Transverse colon (tissue), 4 donors: ENCODE results near the gene GALNT18. TPM values are rescaled to one million over a fixed set of nuclear protein-coding genes. Genes with fewer than 3 reads are reported as not detected.

ENCODE experiments used
- DNase-seq: peaks from one replicate; pipeline ENCODE4 v3.0.0-alpha.2; 2019
- H3K27ac ChIP-seq, 4 donors: fragments of 200-600 bp; sonication (generic); 2 replicates each; pipeline ENCODE4 v1.5.1; 2016 to 2018; ENCODE audit warnings: inconsistent platforms in 4 of 4
- H3K27me3 ChIP-seq: fragments of 200-600 bp; sonication (generic); 2 replicates; pipeline ENCODE4 v1.5.1; 2017; ENCODE audit warnings: inconsistent platforms
- H3K36me3 ChIP-seq, 4 donors: fragments of 200-600 bp; sonication (generic); 2 replicates each; pipeline ENCODE4 v1.5.1; 2017 to 2019; ENCODE audit warnings: inconsistent platforms in 4 of 4
- H3K4me1 ChIP-seq, 4 donors: fragments of 200-600 bp; sonication (generic); 2 replicates each; pipeline ENCODE4 v1.5.1; 2017 to 2020; ENCODE audit warnings: inconsistent platforms in 4 of 4
- H3K4me3 ChIP-seq, 4 donors: fragments of 200-600 bp; sonication (generic); 1 replicate in 1 of 4; 2 replicates in 3 of 4; pipeline versions ENCODE4 v1.5.1 to v1.6.1; 2017 to 2019; ENCODE audit warnings: inconsistent platforms in 4 of 4
- H3K9me3 ChIP-seq, 2 donors: fragments of 200-600 bp; sonication (generic); 2 replicates each; pipeline ENCODE4 v1.5.1; 2017 to 2019; ENCODE audit warnings: inconsistent platforms in 2 of 2
- CTCF ChIP-seq, 5 experiments: fragments of 200-600 bp in 3 of 5; fragments of 450-650 bp in 2 of 5; sonication (generic) in 3 of 5; IDR thresholded peaks; 1 replicate in 2 of 5; 2 replicates in 3 of 5; pipeline ENCODE4 v1.5.1; 2016 to 2017; ENCODE audit warnings: antibody characterized with exemption in 5 of 5, inconsistent platforms in 3 of 5, mild to moderate bottlenecking in 2 of 5, moderate library complexity in 1 of 5
- EP300 ChIP-seq: sonication (generic); formaldehyde crosslinking; IDR thresholded peaks from one replicate; pipeline ENCODE4 v1.6.1; 2017; ENCODE audit warnings: antibody characterized with exemption, low read depth
- POLR2A ChIP-seq: fragments of 450-650 bp; IDR thresholded peaks from one replicate; pipeline ENCODE4 v1.6.1; 2016; ENCODE audit warnings: antibody characterized with exemption, mild to moderate bottlenecking, moderate library complexity
- POLR2AphosphoS5 ChIP-seq, 3 donors: sonication (generic); formaldehyde crosslinking; IDR thresholded peaks; one replicate each; pipeline ENCODE4 v1.6.1; 2016; ENCODE audit warnings: antibody characterized with exemption in 3 of 3
- WGBS, 2 donors: methylation state at CpG; one replicate each; pipeline ENCODE4 v1.1.5; 2018; ENCODE audit warnings: low coverage in 1 of 2; 5-methylcytosine and 5-hydroxymethylcytosine counted together
- in situ Hi-C, 4 donors: fragments of 200-750 bp; cut with MboI; loops; one replicate each; pipeline versions ENCODE4 v1.15.0 to v1.15.1; 2017; ENCODE audit warnings: low sequenced_read_pairs in 3 of 4, low pct_ligation_motif_present in 1 of 4, low pct_unique_long_range_greater_than_20kb in 1 of 4
- intact Hi-C: fragments of 100-400 bp; cut with DNase I; formaldehyde crosslinking; loops from one replicate; pipeline ENCODE4 v1.15.1; 2023; ENCODE audit warnings: low total_unique reads
- total RNA-seq, 4 donors: library from RNA; depleted of rRNA; stranded (reverse); fragments of >200 nt; gene quantifications; one replicate each; pipeline ENCODE4 v1.1.0, GENCODE V29; 2016

GALNT18 gene
- total RNA-seq, 4 donors from 2014 or later: 5.6 to 22.1 (median 8.4) TPM

- no peaks in the 10 kb centered on the region for H3K36me3 ChIP-seq
- intact Hi-C loops: no loop called here
- H3K27me3 ChIP-seq: no peaks in the 10 kb centered on the region
- 83 to 100% methylated on average over 1 of the region's 1 CpG for WGBS, 2 donors
- H3K27ac ChIP-seq: no peak overlapping the region
- H3K4me1 ChIP-seq: no peaks in the 10 kb centered on the region
- H3K9me3 ChIP-seq: peaks cover 0 to 3% of the 10 kb centered on the region in 2 donors
- H3K4me3 ChIP-seq: no peak overlapping the region
- DNase-seq: no peak
- TF ChIP-seq POLR2AphosphoS5 (IDR thresholded peaks at IDR 0.05): no peak
- in situ Hi-C loops: no loop called here
Measured at GRCh38 chr11:11598243-11598642, 23.6 kb downstream of the GALNT18 start.

GRCh38 chr11:11594162-11594561 lies 27.6 kb downstream of the GALNT18 start:
- Histone ChIP-seq H3K4me3 (no peak overlapping the region), H3K36me3 (no peaks in the 10 kb centered on the region), H3K27ac (no peak overlapping the region), H3K27me3 (no peaks in the 10 kb centered on the region), H3K4me1 (no peaks in the 10 kb centered on the region), H3K9me3 (no peaks in the 10 kb centered on the region)
- in situ Hi-C loops (no loop called here), intact Hi-C loops (no loop called here)
- TF ChIP-seq POLR2A (no peak), POLR2AphosphoS5 (IDR thresholded peaks at IDR 0.05) (no peak), EP300 (no peak), CTCF (IDR thresholded peaks at IDR 0.05) (no peak)
- 95 to 97% methylated on average over 2 of the region's 2 CpGs for WGBS, 2 donors
- no peak for DNase-seq

GRCh38 chr11:11592146-11592684 lies 29.6 kb downstream of the GALNT18 start:
- H3K4me1 ChIP-seq: no peaks in the 10 kb centered on the region
- no peak overlapping the region for H3K27ac ChIP-seq
- H3K27me3 ChIP-seq: no peaks in the 10 kb centered on the region
- DNase-seq: no peak
- no peak overlapping the region for H3K4me3 ChIP-seq
- TF ChIP-seq EP300: no peak
- TF ChIP-seq CTCF (IDR thresholded peaks at IDR 0.05): no peak
- no peak for TF ChIP-seq POLR2A
- TF ChIP-seq POLR2AphosphoS5 (IDR thresholded peaks at IDR 0.05): no peak
- H3K36me3 ChIP-seq: no peaks in the 10 kb centered on the region
- in situ Hi-C loops (no loop called here), intact Hi-C loops (no loop called here)
- 80 to 84% methylated on average over 4 to 8 of the region's 8 CpGs for WGBS, 2 donors
- H3K9me3 ChIP-seq: no peaks in the 10 kb centered on the region

GRCh38 chr11:11589437-11589836 lies 32.4 kb downstream of the GALNT18 start:
- no peak for DNase-seq
- in situ Hi-C loops (no loop called here), intact Hi-C loops (no loop called here)
- Histone ChIP-seq H3K9me3 (no peaks in the 10 kb centered on the region), H3K4me1 (no peaks in the 10 kb centered on the region), H3K4me3 (no peak overlapping the region), H3K27ac (no peak overlapping the region), H3K36me3 (no peaks in the 10 kb centered on the region), H3K27me3 (no peaks in the 10 kb centered on the region)
- no peak for TF ChIP-seq EP300
- no peak for TF ChIP-seq POLR2AphosphoS5 (IDR thresholded peaks at IDR 0.05)
- 71 to 80% methylated on average over 3 to 4 of the region's 4 CpGs for WGBS, 2 donors

GRCh38 chr11:11588891-11589290 lies 32.9 kb downstream of the GALNT18 start:
- Histone ChIP-seq H3K27me3 (no peaks in the 10 kb centered on the region), H3K4me3 (no peak overlapping the region), H3K4me1 (peaks cover 0 to 5% (median 0%) of the 10 kb centered on the region in 4 donors), H3K27ac (no peak overlapping the region), H3K36me3 (no peaks in the 10 kb centered on the region), H3K9me3 (no peaks in the 10 kb centered on the region)
- in situ Hi-C loops: no loop called here
- TF ChIP-seq POLR2A (no peak), CTCF (IDR thresholded peaks at IDR 0.05) (no peak), EP300 (no peak), POLR2AphosphoS5 (IDR thresholded peaks at IDR 0.05) (no peak)
- WGBS, 2 donors: 43% methylated on average over 1 of the region's 1 CpG; no CpG with 5 or more reads in 1 of the 2 donors
- DNase-seq: no peak
- intact Hi-C loops: no loop called here
